NCI-H2171 (cell line): ENCODE data around the gene SCLY.

Source experiments
- DNase-seq: peaks from one replicate; lab custom pipeline; 2025; lab: John Stamatoyannopoulos, UW

The SCLY gene

DNA sequence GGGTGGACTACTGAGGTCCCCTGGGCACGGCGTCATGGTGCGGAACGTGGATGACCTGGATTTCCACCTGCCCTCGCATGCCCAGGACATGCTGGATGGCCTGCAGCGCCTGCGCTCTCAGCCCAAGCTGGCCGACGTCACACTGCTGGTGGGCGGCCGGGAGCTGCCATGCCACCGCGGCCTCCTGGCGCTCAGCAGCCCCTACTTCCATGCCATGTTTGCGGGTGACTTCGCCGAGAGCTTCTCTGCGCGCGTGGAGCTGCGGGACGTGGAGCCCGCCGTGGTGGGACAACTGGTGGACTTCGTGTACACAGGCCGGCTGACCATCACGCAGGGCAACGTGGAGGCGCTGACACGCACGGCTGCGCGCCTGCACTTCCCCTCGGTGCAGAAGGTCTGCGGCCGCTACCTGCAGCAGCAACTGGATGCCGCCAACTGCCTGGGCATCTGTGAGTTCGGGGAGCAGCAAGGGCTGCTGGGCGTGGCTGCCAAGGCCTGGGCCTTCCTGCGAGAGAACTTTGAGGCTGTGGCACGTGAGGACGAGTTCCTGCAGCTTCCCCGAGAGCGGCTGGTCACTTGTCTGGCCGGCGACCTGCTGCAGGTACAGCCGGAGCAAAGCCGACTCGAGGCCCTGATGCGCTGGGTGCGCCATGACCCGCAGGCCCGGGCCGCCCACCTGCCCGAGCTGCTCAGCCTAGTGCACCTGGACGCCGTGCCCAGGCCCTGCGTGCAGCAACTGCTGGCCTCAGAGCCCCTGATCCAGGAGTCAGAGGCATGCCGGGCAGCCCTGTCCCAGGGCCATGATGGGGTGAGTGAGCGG, 80.1 kb downstream of the SCLY start:
- no peak for DNase-seq

- no peak for DNase-seq
Observed at GRCh38 chr2:238141541-238142318, 80.9 kb downstream of the SCLY start.

DNA sequence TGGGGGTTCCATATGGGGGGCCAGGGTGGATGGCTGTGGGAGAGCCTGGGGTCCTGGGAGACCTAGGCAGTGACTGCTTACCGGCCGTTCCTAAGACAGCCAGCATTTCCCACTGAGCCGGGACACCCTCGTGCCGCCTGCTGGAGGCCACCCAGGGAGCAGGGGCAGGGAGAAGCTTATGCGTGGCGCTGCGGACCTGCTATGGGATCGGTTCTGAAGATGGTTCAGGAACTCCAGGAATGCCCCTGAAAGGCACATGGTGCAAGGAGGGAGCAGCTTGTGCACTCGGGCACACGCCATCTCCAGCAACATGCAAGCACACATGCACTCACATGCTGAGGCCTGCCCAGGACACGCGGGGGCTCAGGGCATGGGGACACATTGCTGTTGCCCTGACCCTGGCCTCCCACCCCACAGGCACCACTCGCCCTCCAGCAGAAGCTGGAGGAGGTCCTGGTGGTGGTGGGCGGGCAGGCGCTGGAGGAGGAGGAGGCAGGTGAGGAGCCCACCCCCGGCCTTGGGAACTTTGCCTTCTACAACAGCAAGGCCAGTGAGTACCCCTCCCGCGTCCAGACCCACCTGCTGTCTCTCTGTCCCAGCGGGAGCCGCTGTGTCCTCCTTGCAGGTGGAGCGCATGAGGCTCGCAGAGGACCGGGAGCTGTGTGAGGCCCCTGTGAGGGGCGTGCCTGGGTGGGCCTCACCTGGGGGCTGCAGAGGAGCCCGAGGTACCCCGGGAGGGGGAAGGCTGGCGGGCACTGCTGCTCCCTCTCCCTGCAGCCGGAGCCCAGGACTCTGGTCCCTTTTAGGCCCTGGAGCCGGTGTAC, 81.8 kb downstream of the SCLY start:
- no peak for DNase-seq

DNA sequence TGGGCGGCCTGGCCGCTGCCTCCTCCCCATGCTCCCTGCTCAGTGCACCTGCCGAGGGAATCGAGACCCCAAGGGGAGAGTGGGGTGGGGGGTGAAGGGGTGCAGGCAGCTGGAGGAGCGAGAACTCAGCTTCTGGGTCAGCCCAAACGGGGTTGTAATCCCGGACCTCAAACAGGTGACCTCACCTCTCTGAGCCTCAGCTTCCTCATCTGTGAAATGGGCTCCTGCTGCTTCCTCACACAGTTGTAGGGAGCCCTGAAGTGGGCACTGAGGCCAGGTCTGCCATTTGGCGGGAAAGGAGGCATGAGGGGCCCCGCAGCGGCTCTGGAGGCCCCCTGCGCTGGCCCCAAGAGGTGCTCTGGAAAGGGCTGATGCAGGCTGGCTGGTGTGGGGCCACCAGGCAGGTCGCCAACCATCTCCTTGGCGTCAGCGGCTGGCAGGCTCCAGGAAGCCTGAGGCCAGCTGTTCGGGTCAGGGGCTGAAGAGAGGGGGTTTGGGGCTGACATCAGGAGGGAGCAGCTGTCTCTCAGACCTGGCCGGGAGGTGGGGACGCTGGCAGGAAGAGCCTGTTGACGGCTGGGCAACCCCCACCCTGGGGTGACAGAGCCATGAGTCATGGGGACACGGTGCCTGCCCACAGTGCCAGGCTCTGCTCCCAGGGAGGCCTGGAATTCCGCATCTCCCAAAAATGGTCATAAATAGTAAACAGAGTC, 82.6 kb downstream of the SCLY start:
- DNase-seq, result no peak

GRCh38 chr2:238144262-238144661, 83.5 kb downstream of the SCLY start:
- no peak for DNase-seq

- DNase-seq, result no peak
Observed at GRCh38 chr2:238145046-238145445, 84.2 kb downstream of the SCLY start.

GRCh38 chr2:238145851-238146250, 85.0 kb downstream of the SCLY start:
- no peak for DNase-seq

DNA sequence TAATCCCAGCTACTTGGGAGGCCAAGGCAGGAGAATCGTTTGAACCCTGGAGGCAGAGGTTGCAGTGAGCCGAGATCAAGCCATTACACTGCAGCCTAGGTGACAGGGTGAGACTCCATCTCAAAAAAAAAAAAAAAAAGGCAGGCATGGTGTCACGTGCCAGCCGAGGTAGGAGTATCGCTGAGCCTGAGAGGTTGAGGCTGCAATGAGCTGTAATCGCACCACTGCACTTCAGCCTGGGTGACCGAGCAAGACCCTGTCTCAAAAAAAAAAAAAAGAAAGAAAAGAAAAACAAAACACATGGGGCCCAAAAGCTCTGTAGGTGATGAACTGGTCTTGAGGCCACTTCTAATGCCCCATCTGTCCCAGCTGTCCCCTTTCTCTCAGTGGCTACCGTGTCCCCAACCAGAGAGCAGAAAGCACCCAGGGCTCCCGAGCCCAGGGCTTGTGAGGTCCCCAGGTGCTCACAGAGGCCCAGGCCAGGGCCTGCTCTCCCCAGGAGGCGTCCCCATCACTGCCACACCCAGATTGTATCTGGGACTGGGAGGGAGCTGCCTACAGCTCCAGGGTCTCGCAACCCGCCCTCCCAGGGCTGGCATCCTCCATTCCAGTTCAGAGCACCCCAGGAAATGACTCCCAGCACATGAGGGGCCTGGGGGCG, 86.2 kb downstream of the SCLY start:
- DNase-seq, result no peak

- no peak for DNase-seq
Observed at GRCh38 chr2:238148981-238149380, 88.2 kb downstream of the SCLY start.
